ENCODE data around the gene AGR3.

DNA sequence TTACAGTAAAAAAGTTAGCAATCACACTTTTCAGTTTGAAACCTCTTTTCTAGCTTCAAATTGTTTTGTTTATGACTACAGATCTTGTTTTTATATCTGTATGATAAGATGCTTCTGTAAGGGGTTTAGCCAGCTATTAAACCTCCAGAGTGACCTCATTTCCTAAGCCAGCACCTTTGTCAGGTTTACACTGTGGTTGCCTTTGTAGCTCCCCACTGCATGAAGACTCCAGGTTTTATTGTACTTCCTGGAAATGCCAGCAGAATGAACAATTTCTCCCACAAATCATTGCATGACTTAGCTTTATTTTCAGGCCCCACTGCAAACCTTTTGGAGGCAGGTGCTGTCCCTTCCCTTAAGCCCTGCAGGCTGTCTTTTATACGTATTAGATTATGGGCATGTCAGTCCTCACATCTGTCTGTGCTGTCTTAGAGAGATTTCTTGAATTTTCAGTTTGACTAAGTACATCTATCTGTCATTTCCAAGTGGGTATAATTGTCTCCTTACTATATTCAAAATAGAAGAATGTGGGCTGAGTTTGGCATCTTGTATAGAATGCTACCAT lies 8.2 kb upstream of the AGR3 start:
- TF ChIP-seq EZH2phosphoT487 (IDR thresholded peaks at IDR 0.05; ENCODE audit: insufficient read depth, low read depth) (no peak), EZH2 (IDR thresholded peaks at IDR 0.05; ENCODE audit: insufficient read depth, poor library complexity, severe bottlenecking) (no peak)
